Spleen (tissue), 11 donors: ENCODE data around the gene PRICKLE1. TPM values are rescaled to one million over a fixed set of nuclear protein-coding genes. Genes with fewer than 3 reads are reported as not detected.
A peak's percentile ranks its signal among the peaks of the same experiment; 100 is the strongest.

Experiments used
- DNase-seq: peaks from one replicate; pipeline ENCODE4 v3.0.0-alpha.2; 2020
- H3K27ac ChIP-seq, 8 donors: fragments of 200-600 bp; sonication (generic) in 7 of 8; 1 replicate in 4 of 8; 2 replicates in 4 of 8; pipeline versions ENCODE4 v1.5.0 to v1.8.0; 2016 to 2021; ENCODE audit warnings: inconsistent platforms in 4 of 8, mild to moderate bottlenecking in 4 of 8, moderate library complexity in 1 of 8
- H3K27me3 ChIP-seq, 7 donors: fragments of 200-600 bp; sonication (generic) in 6 of 7; replicated peaks in 1 of 7; 1 replicate in 4 of 7; 2 replicates in 3 of 7; pipeline versions ENCODE4 v1.5.0 to v1.8.0; 2016 to 2021; ENCODE audit warnings: inconsistent platforms in 3 of 7, mild to moderate bottlenecking in 1 of 7
- H3K36me3 ChIP-seq, 6 donors: fragments of 200-600 bp; sonication (generic) in 5 of 6; 1 replicate in 4 of 6; 2 replicates in 2 of 6; pipeline versions ENCODE4 v1.5.0 to v1.8.0; 2016 to 2021; ENCODE audit warnings: inconsistent platforms in 2 of 6
- H3K4me1 ChIP-seq, 6 donors: fragments of 200-600 bp; sonication (generic) in 5 of 6; 1 replicate in 3 of 6; 2 replicates in 3 of 6; pipeline versions ENCODE4 v1.5.0 to v1.8.0; 2016 to 2021; ENCODE audit warnings: inconsistent platforms in 3 of 6
- H3K4me3 ChIP-seq, 8 donors: fragments of 200-600 bp; sonication (generic) in 7 of 8; 1 replicate in 4 of 8; 2 replicates in 4 of 8; pipeline versions ENCODE4 v1.5.0 to v1.8.0; 2016 to 2021; ENCODE audit warnings: inconsistent platforms in 4 of 8, mild to moderate bottlenecking in 4 of 8, moderate library complexity in 2 of 8
- H3K9me3 ChIP-seq, 8 donors: fragments of 200-600 bp; sonication (generic) in 7 of 8; 1 replicate in 4 of 8; 2 replicates in 4 of 8; pipeline versions ENCODE4 v1.5.0 to v1.8.0; 2016 to 2021; ENCODE audit warnings: inconsistent platforms in 4 of 8
- CTCF ChIP-seq, 11 experiments: fragments of 200-600 bp in 7 of 11; fragments of 450-650 bp in 4 of 11; sonication (generic) in 4 of 11; IDR thresholded peaks in 8 of 11; conservative IDR thresholded peaks in 3 of 11; 1 replicate in 7 of 11; 2 replicates in 4 of 11; pipeline versions ENCODE4 v1.4.0 to v1.8.0; 2016 to 2021; ENCODE audit warnings: antibody characterized with exemption in 11 of 11, inconsistent platforms in 4 of 11, mild to moderate bottlenecking in 1 of 11
- POLR2A ChIP-seq, 3 donors: fragments of 450-650 bp; IDR thresholded peaks; one replicate each; pipeline ENCODE4 v1.5.1; 2017; ENCODE audit warnings: antibody characterized with exemption in 3 of 3, mild to moderate bottlenecking in 1 of 3
- POLR2AphosphoS5 ChIP-seq, 3 donors: sonication (generic); formaldehyde crosslinking; IDR thresholded peaks; one replicate each; pipeline ENCODE4 v1.5.1; 2017; ENCODE audit warnings: antibody characterized with exemption in 3 of 3
- WGBS, 5 donors: extraction: QIAGEN DNeasy Blood & Tissue Kit in 3 of 5; methylation state at CpG; one replicate each; pipeline versions ENCODE4 v1.1.5 to v1.1.7; 2013 to 2018; 5-methylcytosine and 5-hydroxymethylcytosine counted together
- intact Hi-C: fragments of 100-400 bp; cut with DNase I; formaldehyde crosslinking; loops from one replicate; pipeline ENCODE4 v1.15.0; 2023; ENCODE audit warnings: low total_unique reads
- polyA plus RNA-seq, 3 donors: library from polyadenylated mRNA; stranded (reverse); fragments of 200-250 nt; gene quantifications; one replicate each; pipeline ENCODE4 v1.2.1, GENCODE V29; 2013
- total RNA-seq, 7 donors: library from RNA; depleted of rRNA in 3 of 7; stranded (reverse); fragments of >200 nt in 3 of 7; fragmentation: NEBNext Ultra II Directional in 4 of 7; extraction: Animal tissue kit (Norgen Biotek cat#: 25700) in 4 of 7; gene quantifications; one replicate each; pipeline versions ENCODE4 v1.1.0 to v1.2.1, GENCODE V29; 2016 to 2021
- donor health status: healthy with polysubstance abuse.
- donor health status: DM: no; HTN: no; CAD: no; lungs with moderate emphysema.
- donor health status: DM: no; HTN: no; CAD: no.
- donor health status: Bipolar disorder and iron deficiency.
- donor health status: healthy.
- donor health status: DM: no; HTN: no; CAD: no.
- donor health status: DM: yes; HTN: yes; CAD: no.

The PRICKLE1 gene
- total and polyA plus RNA-seq, 10 donors, result 5.1 to 73.0 (median 29.3) TPM

- H3K27ac ChIP-seq, result no peak overlapping the region
- TF ChIP-seq POLR2AphosphoS5 (IDR thresholded peaks at IDR 0.05), result no peak
- TF ChIP-seq CTCF (IDR thresholded peaks at IDR 0.05 in 8 of 11, conservative IDR thresholded peaks at IDR 0.05 in 3 of 11), result no peak
- TF ChIP-seq POLR2A (IDR thresholded peaks at IDR 0.05), result no peak
- intact Hi-C loops, result no loop called here
- no peaks in the 10 kb centered on the region for H3K27me3 ChIP-seq
- WGBS, 5 donors, result 95 to 100% (median 98%) methylated on average over 5 of the region's 5 CpGs
- no peak for DNase-seq
- no peaks in the 10 kb centered on the region for H3K4me1 ChIP-seq
- H3K9me3 ChIP-seq, result no peaks in the 10 kb centered on the region
- no peak overlapping the region for H3K4me3 ChIP-seq
- H3K36me3 ChIP-seq, result peaks cover 0 to 59% (median 7%) of the 10 kb centered on the region in 6 donors
These were observed 156.9 kb downstream of the PRICKLE1 start for GRCh38 chr12:42432517-42433140.

GRCh38 chr12:42428850-42429249 is 160.7 kb downstream of the PRICKLE1 start:
- 68 to 86% (median 82%) methylated on average over 2 of the region's 2 CpGs for WGBS, 5 donors
- H3K9me3 ChIP-seq, result no peaks in the 10 kb centered on the region
- no peaks in the 10 kb centered on the region for H3K27me3 ChIP-seq
- H3K27ac ChIP-seq, result no peak overlapping the region
- intact Hi-C loops, result no loop called here
- peaks cover 0 to 5% (median 0%) of the 10 kb centered on the region in 6 donors for H3K4me1 ChIP-seq
- peaks cover 0 to 57% (median 8%) of the 10 kb centered on the region in 6 donors for H3K36me3 ChIP-seq
- DNase-seq, result no peak
- TF ChIP-seq CTCF (IDR thresholded peaks at IDR 0.05 in 8 of 11, conservative IDR thresholded peaks at IDR 0.05 in 3 of 11) (no peak), POLR2A (IDR thresholded peaks at IDR 0.05) (no peak), POLR2AphosphoS5 (IDR thresholded peaks at IDR 0.05) (no peak)
- no peak overlapping the region for H3K4me3 ChIP-seq

- intact Hi-C loops, result no loop called here
- TF ChIP-seq POLR2A (IDR thresholded peaks at IDR 0.05), result no peak
- TF ChIP-seq CTCF (IDR thresholded peaks at IDR 0.05 in 8 of 11, conservative IDR thresholded peaks at IDR 0.05 in 3 of 11), result no peak
- no peak for TF ChIP-seq POLR2AphosphoS5 (IDR thresholded peaks at IDR 0.05)
These were observed 162.8 kb downstream of the PRICKLE1 start for GRCh38 chr12:42426746-42427145.

GRCh38 chr12:42422785-42423184 is 166.8 kb downstream of the PRICKLE1 start:
- Histone ChIP-seq H3K27me3 (no peaks in the 10 kb centered on the region), H3K4me1 (peaks cover 14 to 43% (median 31%) of the 10 kb centered on the region in 6 donors), H3K4me3 (no peak overlapping the region), H3K36me3 (peaks cover 0 to 10% (median 2%) of the 10 kb centered on the region in 6 donors), H3K27ac (peak overlapping the region in 1 of 8 donors; percentile 3), H3K9me3 (no peaks in the 10 kb centered on the region)
- 76 to 91% (median 85%) methylated on average over 1 of the region's 1 CpG for WGBS, 5 donors
- intact Hi-C loops, result no loop called here
- no peak for DNase-seq
- no peak for TF ChIP-seq POLR2A (IDR thresholded peaks at IDR 0.05)
- TF ChIP-seq CTCF (IDR thresholded peaks at IDR 0.05 in 8 of 11, conservative IDR thresholded peaks at IDR 0.05 in 3 of 11), result no peak
- no peak for TF ChIP-seq POLR2AphosphoS5 (IDR thresholded peaks at IDR 0.05)

More at GRCh38 chr12:42426746-42427145, 162.8 kb downstream of the PRICKLE1 start:
- WGBS, 5 donors, result 61 to 80% (median 73%) methylated on average over 6 of the region's 6 CpGs
- H3K9me3 ChIP-seq, result no peaks in the 10 kb centered on the region
- H3K4me3 ChIP-seq, result no peak overlapping the region
- no peak overlapping the region for H3K27ac ChIP-seq
- peaks cover 3 to 12% (median 11%) of the 10 kb centered on the region in 6 donors for H3K4me1 ChIP-seq
- no peak for DNase-seq
- peaks cover 0 to 37% (median 5%) of the 10 kb centered on the region in 6 donors for H3K36me3 ChIP-seq
- H3K27me3 ChIP-seq, result no peaks in the 10 kb centered on the region
